Activated naive CD8-positive, alpha-beta T cell treated with anti-CD3 and anti-CD28 coated beads, Interleukin-2, amount 50 U/mL, for 24 hours (primary cell): ENCODE data around the gene CEACAM16.

Experiments
- ATAC-seq: fragments of 150-1000 bp; cut with Tn5 transposase; one replicate; pipeline ENCODE4 v1.10.0; 2021
- DNase-seq: peaks from one replicate; pipeline ENCODE4 v3.0.0; 2021
- H3K27ac Mint-ChIP-seq: one replicate; pipeline ENCODE4 v1.8.0; 2021; ENCODE audit warnings: mild to moderate bottlenecking, mixed read lengths
- H3K27me3 Mint-ChIP-seq: one replicate; pipeline ENCODE4 v1.8.0; 2021; ENCODE audit warnings: mixed read lengths
- H3K36me3 Mint-ChIP-seq: one replicate; pipeline ENCODE4 v1.8.0; 2021; ENCODE audit warnings: low read depth, mixed read lengths
- H3K4me1 Mint-ChIP-seq: one replicate; pipeline ENCODE4 v1.8.0; 2021; ENCODE audit warnings: mixed read lengths
- H3K4me3 Mint-ChIP-seq: one replicate; pipeline ENCODE4 v1.8.0; 2021; ENCODE audit warnings: mild to moderate bottlenecking, moderate library complexity, mixed read lengths
- H3K9me3 Mint-ChIP-seq: one replicate; pipeline ENCODE4 v1.8.0; 2021; ENCODE audit warnings: mixed read lengths

Gene CEACAM16

GRCh38 chr19:44757735-44758505, 59.0 kb downstream of the CEACAM16 start:
- Mint-ChIP-seq H3K9me3 (no peaks in the 10 kb centered on the region), H3K4me3 (no peak overlapping the region)
- DNase-seq: no peak

GRCh38 chr19:44758596-44758995, 59.6 kb downstream of the CEACAM16 start:
- no peak for ATAC-seq
- DNase-seq: no peak
- H3K27me3 Mint-ChIP-seq: no peaks in the 10 kb centered on the region
- H3K9me3 Mint-ChIP-seq: no peaks in the 10 kb centered on the region
- peaks cover 23% of the 10 kb centered on the region for H3K36me3 Mint-ChIP-seq
- no peak overlapping the region for H3K4me3 Mint-ChIP-seq
- no peak overlapping the region for H3K27ac Mint-ChIP-seq
- peaks cover 34% of the 10 kb centered on the region for H3K4me1 Mint-ChIP-seq

More at GRCh38 chr19:44757735-44758505, 59.0 kb downstream of the CEACAM16 start:
- H3K27ac Mint-ChIP-seq: no peak overlapping the region
- ATAC-seq: no peak
- H3K4me1 Mint-ChIP-seq: peaks cover 39% of the 10 kb centered on the region
- H3K27me3 Mint-ChIP-seq: peaks cover 2% of the 10 kb centered on the region
- H3K36me3 Mint-ChIP-seq: peaks cover 23% of the 10 kb centered on the region

GRCh38 chr19:44759083-44759804, 60.3 kb downstream of the CEACAM16 start:
- H3K36me3 Mint-ChIP-seq: peaks cover 23% of the 10 kb centered on the region
- ATAC-seq (no peak), DNase-seq (no peak)
- no peak overlapping the region for H3K4me3 Mint-ChIP-seq
- H3K27me3 Mint-ChIP-seq: no peaks in the 10 kb centered on the region
- H3K9me3 Mint-ChIP-seq: no peaks in the 10 kb centered on the region
- peaks cover 30% of the 10 kb centered on the region for H3K4me1 Mint-ChIP-seq
- no peak overlapping the region for H3K27ac Mint-ChIP-seq
